PFSK-1 (cell line): ENCODE data around the gene ATXN1.

ENCODE experiments used
- FOXP2 ChIP-seq: optimal IDR thresholded peaks from 2 replicates; pipeline ENCODE3; 2011; ENCODE audit warnings: borderline replicate concordance, control low read depth, inconsistent platforms; ENCODE audit not compliant: insufficient read depth; ENCODE audit errors: extremely low read length, extremely low read depth
- POLR2AphosphoS5 ChIP-seq: IDR thresholded peaks from 2 replicates; pipeline ENCODE4 v1.6.1; 2012; ENCODE audit warnings: low read depth, mild to moderate bottlenecking, control low read depth, low read length, moderate library complexity
- SIN3A ChIP-seq: IDR thresholded peaks from 2 replicates; pipeline ENCODE4 v1.6.1; 2012; ENCODE audit warnings: mild to moderate bottlenecking, low read length, moderate library complexity, borderline replicate concordance; ENCODE audit not compliant: insufficient read depth
- TAF1 ChIP-seq: IDR thresholded peaks from 2 replicates; pipeline ENCODE4 v1.6.1; 2012; ENCODE audit warnings: low read length, control low read depth, borderline replicate concordance; ENCODE audit not compliant: insufficient read depth
- TF ChIP-seq, protein P1 (sequence below), 2 experiments: IDR thresholded peaks; 2 replicates each; pipeline versions ENCODE4 v1.6.1 to v1.8.0; 2011 to 2012; ENCODE audit warnings: low read depth in 2 of 2, low read length in 2 of 2, control low read depth in 1 of 2, inconsistent platforms in 1 of 2, mild to moderate bottlenecking in 1 of 2, moderate library complexity in 1 of 2; ENCODE audit not compliant: insufficient read depth in 1 of 2

The ATXN1 gene

DNA sequence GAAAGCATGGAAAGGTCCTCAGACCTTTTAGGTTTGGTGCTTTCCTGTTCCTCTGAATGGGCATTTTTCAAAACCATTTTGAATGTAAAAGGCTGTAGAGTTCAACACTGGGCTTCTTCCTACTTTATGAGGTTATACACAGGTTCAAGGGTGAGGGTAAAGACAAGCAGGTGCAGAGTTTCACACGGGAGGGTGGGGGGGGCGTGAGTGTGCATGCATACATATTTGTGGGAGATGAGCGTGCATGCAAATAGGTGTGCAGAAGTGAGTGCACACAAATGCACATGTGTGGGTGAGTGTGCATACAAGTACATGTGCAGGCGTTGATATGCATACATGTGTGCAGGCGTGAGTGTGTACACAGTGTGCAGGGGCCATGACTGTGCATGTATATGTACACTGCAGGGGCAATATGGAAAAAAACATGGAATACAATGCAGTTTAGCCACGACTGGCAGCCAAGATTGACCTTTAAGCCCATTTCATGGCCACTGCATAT lies 339.7 kb downstream of the ATXN1 start:
- TF ChIP-seq SIN3A = no peak
- TF ChIP-seq POLR2AphosphoS5 = no peak
- TF ChIP-seq, protein P1, sequence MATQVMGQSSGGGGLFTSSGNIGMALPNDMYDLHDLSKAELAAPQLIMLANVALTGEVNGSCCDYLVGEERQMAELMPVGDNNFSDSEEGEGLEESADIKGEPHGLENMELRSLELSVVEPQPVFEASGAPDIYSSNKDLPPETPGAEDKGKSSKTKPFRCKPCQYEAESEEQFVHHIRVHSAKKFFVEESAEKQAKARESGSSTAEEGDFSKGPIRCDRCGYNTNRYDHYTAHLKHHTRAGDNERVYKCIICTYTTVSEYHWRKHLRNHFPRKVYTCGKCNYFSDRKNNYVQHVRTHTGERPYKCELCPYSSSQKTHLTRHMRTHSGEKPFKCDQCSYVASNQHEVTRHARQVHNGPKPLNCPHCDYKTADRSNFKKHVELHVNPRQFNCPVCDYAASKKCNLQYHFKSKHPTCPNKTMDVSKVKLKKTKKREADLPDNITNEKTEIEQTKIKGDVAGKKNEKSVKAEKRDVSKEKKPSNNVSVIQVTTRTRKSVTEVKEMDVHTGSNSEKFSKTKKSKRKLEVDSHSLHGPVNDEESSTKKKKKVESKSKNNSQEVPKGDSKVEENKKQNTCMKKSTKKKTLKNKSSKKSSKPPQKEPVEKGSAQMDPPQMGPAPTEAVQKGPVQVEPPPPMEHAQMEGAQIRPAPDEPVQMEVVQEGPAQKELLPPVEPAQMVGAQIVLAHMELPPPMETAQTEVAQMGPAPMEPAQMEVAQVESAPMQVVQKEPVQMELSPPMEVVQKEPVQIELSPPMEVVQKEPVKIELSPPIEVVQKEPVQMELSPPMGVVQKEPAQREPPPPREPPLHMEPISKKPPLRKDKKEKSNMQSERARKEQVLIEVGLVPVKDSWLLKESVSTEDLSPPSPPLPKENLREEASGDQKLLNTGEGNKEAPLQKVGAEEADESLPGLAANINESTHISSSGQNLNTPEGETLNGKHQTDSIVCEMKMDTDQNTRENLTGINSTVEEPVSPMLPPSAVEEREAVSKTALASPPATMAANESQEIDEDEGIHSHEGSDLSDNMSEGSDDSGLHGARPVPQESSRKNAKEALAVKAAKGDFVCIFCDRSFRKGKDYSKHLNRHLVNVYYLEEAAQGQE (IDR thresholded peaks at IDR 0.05; ENCODE audit: insufficient read depth in 1 of 2, low read depth in 2 of 2, low read length in 2 of 2) = no peak

GRCh38 chr6:16420715-16421461 lies 340.4 kb downstream of the ATXN1 start:
- TF ChIP-seq, protein P1 (IDR thresholded peaks at IDR 0.05; ENCODE audit: insufficient read depth in 1 of 2, low read depth in 2 of 2, low read length in 2 of 2) = no peak
- no peak for TF ChIP-seq TAF1
- no peak for TF ChIP-seq SIN3A
- no peak for TF ChIP-seq FOXP2
- TF ChIP-seq POLR2AphosphoS5 = no peak

DNA sequence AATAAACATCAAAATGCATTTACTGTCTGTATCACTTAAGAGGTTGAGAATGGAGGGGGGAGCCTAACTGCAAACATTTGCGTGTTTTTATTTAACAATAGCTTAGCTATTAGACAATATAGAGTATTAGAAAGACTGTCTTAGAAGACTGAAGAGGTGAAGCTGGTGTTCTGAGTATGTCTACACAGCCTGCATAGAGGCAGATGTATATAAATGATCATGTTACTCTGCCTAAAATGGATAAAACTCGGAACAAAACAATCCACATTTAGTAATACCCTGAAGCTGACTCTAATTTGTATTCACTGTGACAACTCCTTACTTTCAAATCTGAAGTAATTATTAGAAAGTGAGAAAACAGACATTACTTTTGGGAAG lies 340.9 kb downstream of the ATXN1 start:
- no peak for TF ChIP-seq TAF1
- TF ChIP-seq, protein P1 (IDR thresholded peaks at IDR 0.05; ENCODE audit: insufficient read depth in 1 of 2, low read depth in 2 of 2, low read length in 2 of 2) = no peak

DNA sequence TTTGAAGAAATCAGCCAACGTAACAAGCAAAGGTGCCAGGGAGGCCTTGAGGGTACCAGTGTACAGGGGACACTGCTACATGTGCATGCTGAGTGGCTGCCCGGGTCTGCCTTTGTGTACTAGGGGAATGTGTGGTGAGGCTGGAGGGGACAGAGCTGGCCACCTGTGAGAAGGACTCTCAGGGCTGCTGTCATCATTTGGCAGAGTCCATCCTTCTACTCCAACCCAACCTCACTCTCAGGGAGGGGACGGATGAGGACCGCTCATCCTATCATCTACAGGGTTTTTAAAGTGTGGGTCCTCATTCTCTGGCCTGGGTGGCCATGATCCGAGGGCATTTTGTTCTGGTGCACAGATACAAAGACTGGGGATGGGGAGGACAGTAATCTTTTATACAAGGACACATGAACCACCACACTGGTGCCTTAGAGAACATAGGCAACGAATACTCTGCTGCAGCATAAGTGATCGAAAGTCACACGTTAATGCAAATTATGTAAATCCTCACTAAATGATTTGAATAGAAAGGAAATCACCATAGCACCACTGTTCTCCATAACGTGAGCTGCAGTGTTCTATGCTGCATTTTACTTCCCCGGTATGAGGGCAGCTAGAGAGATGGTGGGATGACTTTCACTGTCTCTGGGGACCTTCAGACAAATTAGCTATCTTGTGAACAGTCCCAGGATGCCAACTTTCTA lies 341.5 kb downstream of the ATXN1 start:
- TF ChIP-seq, protein P1 (IDR thresholded peaks at IDR 0.05; ENCODE audit: insufficient read depth in 1 of 2, low read depth in 2 of 2, low read length in 2 of 2) = no peak

DNA sequence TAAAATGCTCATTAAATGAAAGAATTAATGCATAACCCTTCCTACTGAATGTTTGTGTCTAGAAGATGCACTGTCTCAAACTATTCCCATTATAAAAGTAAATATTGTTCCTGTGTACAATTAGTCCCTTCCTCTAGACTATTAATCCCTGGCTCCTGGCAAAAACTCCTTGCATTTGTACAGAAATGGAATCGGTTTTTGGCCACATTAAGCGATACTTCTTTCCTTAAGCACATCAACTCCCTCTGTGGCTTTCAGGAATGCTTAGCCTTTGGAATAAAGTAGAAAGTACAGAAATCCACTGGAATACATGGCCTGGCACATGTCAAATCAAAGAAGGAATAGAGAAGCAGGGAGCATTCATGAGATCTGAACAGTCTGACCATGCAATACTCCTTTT lies 343.1 kb downstream of the ATXN1 start:
- no peak for TF ChIP-seq TAF1
- TF ChIP-seq, protein P1 (IDR thresholded peaks at IDR 0.05; ENCODE audit: insufficient read depth in 1 of 2, low read depth in 2 of 2, low read length in 2 of 2) = no peak
- TF ChIP-seq SIN3A = no peak
- TF ChIP-seq POLR2AphosphoS5 = no peak
- no peak for TF ChIP-seq FOXP2
